ENCODE results near the gene CFAP73.

GRCh38 chr12:113169697-113170096 is 20.2 kb downstream of the CFAP73 start:
- TF ChIP-seq, protein P1, sequence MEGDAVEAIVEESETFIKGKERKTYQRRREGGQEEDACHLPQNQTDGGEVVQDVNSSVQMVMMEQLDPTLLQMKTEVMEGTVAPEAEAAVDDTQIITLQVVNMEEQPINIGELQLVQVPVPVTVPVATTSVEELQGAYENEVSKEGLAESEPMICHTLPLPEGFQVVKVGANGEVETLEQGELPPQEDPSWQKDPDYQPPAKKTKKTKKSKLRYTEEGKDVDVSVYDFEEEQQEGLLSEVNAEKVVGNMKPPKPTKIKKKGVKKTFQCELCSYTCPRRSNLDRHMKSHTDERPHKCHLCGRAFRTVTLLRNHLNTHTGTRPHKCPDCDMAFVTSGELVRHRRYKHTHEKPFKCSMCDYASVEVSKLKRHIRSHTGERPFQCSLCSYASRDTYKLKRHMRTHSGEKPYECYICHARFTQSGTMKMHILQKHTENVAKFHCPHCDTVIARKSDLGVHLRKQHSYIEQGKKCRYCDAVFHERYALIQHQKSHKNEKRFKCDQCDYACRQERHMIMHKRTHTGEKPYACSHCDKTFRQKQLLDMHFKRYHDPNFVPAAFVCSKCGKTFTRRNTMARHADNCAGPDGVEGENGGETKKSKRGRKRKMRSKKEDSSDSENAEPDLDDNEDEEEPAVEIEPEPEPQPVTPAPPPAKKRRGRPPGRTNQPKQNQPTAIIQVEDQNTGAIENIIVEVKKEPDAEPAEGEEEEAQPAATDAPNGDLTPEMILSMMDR (IDR thresholded peaks at IDR 0.05 in 2 of 3, conservative IDR thresholded peaks at IDR 0.05 in 1 of 3; ENCODE audit: borderline replicate concordance in 1 of 3, insufficient read depth in 1 of 3, low read depth in 2 of 3, low read length in 2 of 3): no peak
- TF ChIP-seq POLR2AphosphoS5 (IDR thresholded peaks at IDR 0.05; ENCODE audit: low read depth, low read length) (no peak), EZH2 (IDR thresholded peaks at IDR 0.05) (no peak)
- TF ChIP-seq, protein P2, sequence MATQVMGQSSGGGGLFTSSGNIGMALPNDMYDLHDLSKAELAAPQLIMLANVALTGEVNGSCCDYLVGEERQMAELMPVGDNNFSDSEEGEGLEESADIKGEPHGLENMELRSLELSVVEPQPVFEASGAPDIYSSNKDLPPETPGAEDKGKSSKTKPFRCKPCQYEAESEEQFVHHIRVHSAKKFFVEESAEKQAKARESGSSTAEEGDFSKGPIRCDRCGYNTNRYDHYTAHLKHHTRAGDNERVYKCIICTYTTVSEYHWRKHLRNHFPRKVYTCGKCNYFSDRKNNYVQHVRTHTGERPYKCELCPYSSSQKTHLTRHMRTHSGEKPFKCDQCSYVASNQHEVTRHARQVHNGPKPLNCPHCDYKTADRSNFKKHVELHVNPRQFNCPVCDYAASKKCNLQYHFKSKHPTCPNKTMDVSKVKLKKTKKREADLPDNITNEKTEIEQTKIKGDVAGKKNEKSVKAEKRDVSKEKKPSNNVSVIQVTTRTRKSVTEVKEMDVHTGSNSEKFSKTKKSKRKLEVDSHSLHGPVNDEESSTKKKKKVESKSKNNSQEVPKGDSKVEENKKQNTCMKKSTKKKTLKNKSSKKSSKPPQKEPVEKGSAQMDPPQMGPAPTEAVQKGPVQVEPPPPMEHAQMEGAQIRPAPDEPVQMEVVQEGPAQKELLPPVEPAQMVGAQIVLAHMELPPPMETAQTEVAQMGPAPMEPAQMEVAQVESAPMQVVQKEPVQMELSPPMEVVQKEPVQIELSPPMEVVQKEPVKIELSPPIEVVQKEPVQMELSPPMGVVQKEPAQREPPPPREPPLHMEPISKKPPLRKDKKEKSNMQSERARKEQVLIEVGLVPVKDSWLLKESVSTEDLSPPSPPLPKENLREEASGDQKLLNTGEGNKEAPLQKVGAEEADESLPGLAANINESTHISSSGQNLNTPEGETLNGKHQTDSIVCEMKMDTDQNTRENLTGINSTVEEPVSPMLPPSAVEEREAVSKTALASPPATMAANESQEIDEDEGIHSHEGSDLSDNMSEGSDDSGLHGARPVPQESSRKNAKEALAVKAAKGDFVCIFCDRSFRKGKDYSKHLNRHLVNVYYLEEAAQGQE (IDR thresholded peaks at IDR 0.05; ENCODE audit: low read depth): no peak

All from HCT116 (cell line).